HL-60/S4 (cell line): ENCODE measurements around the gene YTHDF2.
"Not testable (repeated sequence)": the region's sequence is repeated elsewhere in the genome, so short reads cannot be mapped to it uniquely, and the experiment has no call there.

Experiments used
- in situ Hi-C: fragments of 300-500 bp; cut with MboI; formaldehyde crosslinking; loops from 2 replicates; pipeline ENCODE4 v1.14.3; 2022; ENCODE audit warnings: low sequenced_read_pairs

The YTHDF2 gene

DNA sequence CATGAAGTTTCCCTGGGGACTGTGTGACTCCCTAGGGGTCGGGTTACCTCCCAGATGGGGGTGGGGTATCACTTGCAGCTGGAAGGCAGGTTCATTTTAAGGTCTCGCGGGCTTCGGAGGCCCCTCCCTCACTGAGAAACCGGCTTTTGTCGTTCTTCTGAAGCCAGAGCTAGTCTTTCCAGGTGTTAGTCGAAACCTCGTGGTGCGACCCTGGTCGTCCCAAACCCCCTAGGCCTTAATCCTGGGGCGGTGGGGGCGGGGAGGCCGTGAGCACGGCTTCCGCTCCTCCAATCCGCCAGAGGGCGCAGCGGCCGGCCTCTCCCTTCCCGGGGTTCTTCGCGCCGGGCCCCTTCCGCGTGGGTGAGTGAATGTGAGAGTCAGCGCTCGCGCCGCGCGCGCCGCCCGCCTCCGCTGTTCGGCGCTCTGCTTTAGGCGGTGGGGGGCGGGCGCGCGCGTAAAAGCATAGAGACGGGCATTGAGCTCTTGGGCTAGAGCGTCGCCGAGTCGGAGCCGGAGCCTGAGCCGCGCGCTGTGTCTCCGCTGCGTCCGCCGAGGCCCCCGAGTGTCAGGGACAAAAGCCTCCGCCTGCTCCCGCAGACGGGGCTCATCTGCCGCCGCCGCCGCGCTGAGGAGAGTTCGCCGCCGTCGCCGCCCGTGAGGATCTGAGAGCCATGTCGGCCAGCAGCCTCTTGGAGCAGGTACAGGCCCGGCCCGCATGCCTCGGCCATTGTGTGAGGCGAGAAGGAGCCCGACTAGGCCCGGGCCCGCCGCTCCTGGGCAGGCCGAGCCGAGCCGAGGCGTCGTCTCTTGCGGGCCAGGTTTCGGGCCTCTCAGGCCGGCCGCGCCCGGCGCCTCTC, at the start of gene YTHDF2:
YTHDF2 (plus strand) TSS at position 491 of the 857 bp plus-strand sequence; CDS start at position 672, 181 bp downstream.
- in situ Hi-C loops: no loop called here

DNA sequence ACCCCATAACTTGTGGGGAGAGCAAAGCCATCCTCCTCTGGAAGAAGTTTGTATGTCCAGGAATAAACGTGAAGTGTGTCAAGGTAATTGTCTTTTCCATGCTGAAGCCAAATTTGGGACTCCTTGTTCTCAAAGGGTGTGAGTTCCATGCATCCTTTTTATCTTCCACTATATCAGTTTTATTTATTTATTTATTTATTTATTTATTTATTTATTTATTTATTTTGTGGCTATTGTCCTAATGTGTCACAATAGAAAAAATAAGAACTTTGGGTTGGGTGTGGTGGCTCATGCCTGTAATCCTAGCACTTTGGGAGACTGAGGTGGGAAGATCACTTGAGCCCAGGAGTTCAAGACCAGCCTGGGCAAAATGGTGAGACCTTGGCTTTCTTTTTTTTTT, 45.1 kb upstream of the YTHDF2 start:
- in situ Hi-C loops: not testable (repeated sequence)

DNA sequence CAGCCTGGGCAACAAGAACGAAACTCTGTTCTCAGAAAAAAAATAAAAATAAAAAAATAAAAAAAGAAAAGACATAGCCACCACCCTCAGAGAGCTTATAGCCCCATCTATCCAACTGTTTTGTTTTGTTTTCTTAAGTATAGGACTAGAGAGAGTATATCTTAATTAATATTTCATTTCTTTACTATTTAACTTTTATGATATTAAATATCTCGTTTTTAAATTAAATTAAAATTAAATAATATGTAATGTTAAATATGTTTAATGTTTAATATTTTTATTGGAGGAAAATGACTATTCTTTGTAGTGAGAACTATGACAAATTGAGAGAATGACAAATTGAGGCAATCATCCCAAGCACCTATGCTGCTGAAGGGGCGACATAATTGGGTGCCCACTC, 33.1 kb upstream of the YTHDF2 start:
- in situ Hi-C loops: no loop called here

DNA sequence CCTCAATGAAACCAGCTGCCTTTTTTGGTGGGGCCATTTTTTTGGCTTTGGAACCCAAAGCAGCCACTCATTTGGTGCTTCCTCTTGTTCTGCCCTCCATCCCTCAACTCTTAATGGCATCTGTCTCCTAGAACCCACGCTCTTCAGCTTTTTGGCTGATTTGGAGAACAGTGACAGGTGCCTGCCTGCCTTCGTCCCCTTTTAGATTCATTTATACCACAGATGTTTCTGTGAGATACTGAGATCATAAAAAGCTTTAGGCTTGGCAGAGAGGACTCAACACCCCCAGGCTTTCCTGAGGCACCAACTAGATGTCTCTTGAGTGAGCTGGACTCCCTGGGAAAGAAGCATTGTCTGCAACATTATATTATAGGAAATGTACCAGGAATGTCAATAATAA, 20.4 kb upstream of the YTHDF2 start:
- in situ Hi-C loops: no loop called here

DNA sequence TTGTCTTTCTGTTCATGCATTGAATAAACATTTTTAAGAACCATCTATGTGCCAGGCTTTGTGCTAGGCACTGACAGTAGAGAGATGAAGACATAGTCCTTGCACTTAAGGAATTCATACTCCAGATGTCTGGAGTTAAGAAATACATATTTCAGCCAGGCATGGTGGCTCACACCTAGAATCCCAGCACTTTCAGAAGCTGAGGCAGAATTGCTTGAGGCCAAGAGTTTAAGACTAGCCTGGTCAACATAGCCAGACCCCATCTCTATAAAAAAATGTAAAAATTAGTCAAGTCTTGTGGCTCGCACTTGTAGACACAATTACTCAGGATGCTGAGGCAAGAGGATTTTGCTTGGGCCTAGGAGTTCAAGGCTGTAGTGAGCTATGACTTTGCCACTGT, 18.6 kb upstream of the YTHDF2 start:
- in situ Hi-C loops: no loop called here

DNA sequence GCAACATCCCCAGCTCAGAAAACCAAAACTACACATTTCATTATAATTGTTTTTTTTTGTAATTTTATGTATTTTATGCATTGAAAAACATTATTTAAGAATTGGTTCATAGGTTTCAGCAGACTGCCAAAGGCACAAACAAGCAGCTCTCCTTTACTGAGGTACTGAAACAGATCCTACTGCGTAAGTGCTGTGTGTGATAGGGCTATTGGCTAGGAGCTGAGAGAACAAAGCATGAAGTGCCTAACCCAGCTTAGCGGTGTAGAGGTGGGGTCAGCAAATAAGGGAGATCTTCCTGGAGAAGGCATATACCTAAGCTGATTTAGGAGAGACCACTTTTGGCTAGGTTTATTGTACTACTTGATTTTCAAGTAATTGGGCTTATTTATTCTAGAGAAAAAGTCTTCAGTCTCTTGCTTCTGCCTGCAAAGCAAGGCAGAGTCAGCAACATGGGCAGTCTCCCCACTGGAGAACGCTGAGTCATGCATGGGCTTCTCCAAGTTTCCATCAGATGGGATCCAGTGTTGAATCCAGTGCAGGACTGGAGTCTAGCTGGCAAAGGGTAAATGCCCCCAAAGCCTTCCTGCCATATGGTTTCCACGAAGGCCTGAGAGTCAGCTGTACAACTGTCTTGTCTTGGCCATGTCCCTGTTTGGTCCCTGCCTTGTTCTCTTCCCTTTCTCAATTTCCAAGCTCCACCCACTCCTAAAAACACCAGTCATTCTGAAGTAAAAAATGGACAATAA, 18.0 kb upstream of the YTHDF2 start:
- in situ Hi-C loops: no loop called here

DNA sequence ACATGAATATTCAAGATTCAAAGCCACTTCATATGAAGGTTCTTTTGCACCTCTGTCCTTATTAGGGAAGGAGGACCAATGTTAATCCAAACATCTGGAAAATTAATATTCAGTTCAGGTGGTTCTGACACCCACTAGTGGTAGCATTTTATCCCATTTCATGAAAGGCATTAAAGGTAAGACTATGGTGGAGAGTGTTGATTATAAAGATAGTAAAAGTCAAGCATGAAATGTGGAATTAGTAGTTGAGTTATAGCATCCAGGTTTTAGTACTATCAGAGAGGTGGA, 17.5 kb upstream of the YTHDF2 start:
- in situ Hi-C loops: no loop called here

DNA sequence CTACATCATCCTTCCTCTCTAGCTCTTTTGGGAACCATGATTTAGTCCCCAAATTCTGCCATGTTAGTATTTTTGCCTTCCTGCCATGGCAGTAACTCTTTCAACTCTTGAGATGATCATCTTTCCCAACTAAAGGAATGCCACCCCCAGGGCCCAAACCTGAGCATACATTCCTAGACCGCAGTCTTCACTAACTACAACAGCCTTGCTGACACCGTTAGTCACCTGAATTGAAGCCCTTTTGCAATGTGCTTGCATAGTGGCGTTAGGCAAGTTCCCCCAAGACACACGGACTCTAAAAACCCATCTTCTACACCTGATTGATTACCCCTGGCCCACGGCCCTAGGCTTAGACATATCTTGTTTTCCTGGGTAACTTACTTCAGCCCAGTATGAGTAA, 16.4 kb upstream of the YTHDF2 start:
- in situ Hi-C loops: no loop called here

DNA sequence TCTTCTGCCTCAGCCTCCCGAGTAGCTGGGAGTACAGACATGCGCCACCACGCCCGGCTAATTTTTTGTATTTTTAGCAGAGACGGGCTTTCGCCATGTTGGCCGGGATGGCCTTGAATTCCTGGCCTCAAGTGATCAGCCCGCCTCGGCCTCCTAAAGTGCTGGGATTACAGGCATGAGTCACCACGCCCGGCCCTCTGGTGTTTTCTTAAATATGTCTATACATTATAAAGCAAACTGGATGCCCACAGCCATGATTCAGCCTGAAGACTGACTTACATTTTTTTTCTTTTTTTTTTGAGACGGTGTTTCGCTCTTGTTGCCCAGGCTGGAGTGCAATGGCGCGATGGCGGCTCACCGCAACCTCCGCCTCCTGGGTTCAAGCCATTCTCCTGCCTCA, 14.8 kb upstream of the YTHDF2 start:
- in situ Hi-C loops: not testable (repeated sequence)

DNA sequence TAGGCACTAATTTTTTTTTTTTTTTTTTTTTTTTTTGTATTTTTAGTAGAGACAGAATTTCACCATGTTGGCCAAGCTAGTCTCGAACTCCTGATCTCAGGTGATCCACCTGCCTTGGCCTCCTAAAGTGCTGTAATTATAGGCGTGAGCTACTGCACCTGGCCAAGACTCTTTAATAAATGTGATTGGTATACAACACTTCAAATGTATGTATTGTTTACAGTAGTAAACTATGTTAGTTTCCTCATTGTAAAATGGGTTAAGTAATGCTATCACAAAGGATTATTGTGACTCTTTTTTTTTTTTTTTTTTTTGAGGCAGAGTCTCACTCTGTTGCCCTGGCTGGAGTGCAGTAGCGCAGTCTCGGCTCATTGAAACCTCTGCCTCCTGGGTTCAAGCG, 11.4 kb upstream of the YTHDF2 start:
- in situ Hi-C loops: not testable (repeated sequence)

DNA sequence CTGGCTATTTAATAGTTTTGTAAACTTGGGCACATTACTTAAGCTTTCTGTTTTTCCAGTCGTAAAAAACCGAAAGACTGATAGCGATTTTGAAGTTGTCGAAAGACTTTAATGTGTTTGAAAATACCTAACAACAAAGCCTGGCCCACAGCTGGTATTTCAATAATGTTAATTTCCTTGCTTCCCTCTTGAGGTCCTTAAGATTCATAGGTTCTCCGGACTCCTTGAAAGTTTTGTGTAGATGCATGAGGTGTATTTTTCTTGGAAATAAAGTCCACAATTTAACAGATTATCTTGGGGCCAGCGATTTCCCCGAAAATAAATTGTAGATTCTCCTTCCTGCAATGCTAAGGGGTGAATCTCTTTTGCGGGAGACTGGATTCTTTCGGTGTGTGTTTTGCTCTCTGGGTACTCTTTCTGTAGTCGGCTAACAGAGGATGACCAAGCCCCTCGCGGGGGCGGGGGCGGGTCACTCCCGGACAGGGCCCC, 735 bp upstream of the YTHDF2 start:
- in situ Hi-C loops: no loop called here

DNA sequence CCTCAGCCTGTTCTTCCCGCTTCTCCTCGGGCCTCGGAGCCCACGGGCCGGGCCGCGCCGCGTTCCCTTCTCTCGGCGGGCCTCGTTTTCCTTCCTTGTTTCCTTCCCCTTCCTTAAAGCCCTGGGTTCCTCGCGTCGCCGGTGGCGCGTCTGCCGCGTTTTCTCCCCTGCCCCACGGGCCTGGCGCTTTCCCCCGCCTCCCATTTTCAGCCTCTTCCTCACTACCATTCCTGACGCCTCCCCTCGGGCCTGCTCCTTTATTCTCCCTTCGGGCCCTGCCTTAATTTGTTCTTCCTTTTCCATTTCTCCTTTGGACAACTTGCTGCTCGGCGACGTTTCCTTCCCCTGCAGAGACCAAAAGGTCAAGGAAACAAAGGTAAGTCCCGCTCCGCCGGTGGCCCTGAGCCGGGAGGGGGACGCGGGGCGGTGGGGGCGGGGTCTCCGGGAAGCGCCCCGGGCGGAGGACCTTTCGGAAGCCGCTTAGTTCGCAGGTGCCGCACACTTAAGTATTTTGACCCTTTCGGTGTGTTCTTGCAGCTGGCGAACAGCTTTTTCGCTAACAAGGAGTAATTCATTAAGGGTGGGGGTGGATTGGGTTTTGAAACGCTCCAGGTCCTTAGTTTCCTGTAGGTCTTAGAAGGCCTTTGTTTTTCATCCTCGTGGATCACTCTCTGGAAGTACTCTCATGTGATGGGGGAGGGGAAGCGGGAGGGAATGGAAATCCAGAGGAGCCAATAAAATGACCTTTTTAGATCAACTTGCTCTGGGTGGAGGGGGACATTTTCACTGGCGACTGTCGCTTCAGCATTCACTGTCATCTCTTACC, 780 bp downstream of the YTHDF2 start:
- in situ Hi-C loops: no loop called here

DNA sequence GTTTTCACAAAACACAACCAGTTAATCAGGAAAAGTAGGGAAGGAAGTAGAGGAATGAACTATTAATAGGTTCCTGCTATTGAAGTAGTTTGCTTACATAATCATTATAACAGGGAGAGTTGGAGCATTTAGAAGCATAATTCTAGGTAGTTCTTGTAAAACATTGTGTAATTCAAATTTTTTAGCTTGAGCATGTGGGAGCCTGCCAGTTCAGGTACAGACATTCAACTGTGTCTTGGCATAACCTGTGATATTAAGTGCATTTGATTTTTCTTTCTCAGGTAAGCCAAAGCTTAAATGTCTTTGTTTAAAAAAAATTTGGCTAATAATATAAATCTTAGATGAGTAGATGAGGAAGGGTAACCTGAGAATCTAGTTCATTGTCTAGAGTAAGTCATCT, 3.4 kb downstream of the YTHDF2 start:
- in situ Hi-C loops: no loop called here

DNA sequence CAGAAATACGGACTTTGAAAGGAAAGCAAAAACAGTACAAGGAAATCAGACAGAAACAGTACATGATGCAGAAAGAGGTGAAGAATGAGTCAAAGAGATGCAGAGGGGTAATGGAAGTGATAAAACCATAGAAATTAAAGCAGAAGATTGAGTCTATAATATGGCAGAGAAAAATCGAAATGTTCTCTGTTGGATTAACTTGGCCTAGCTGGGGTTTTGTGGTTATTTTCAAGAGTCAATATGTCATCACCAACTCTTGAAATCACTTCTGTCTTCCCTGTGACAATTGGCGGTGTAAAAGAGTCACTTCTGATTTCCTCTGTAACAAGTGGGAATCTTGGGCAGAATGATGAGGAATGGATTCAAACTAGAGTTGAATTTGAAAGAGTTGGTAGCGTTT, 7.4 kb downstream of the YTHDF2 start:
- in situ Hi-C loops: no loop called here

DNA sequence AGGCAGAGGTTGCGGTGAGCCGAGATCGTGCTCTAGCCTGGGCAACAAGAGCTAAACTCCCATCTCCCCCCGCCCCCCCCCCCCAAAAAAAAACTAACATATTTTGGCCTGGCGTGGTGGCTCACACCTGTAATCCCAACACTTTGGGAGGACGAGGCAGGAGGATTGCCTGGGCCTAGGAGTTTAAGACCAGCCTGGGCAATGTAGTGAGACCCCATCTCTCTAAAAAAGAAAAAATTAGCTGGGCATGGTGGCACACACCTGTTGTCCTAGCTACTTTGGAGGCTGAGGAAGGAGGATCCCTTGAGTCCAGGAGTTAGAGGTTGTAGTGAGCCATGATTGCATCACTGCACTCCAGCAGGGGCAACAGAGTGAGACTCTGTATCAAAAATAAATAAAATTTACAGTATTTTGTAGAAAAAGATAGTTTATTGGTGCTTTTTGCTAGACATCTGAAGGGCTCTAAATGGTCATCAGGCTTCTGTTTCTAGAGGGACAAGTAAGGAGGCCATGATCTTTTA, 9.0 kb downstream of the YTHDF2 start:
- in situ Hi-C loops: no loop called here

DNA sequence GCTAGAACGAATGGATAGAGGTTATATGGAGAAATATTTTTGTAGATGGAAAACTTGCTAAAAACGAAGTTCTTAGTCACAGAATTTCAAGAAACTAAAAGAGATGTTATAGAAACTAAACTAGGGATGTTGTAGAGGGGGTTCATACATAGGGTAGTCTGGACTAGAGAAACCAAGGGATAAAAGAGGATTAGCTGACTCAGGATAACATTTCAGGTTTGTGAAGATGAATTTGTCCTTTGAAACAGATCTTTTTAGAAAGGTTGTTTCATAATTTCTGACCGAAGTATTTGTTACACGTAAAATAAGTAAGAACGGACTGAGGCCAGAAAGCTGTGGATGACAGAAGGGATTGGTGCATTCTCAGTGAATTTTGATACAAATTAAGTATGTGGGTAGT, 13.6 kb downstream of the YTHDF2 start:
- in situ Hi-C loops: no loop called here

DNA sequence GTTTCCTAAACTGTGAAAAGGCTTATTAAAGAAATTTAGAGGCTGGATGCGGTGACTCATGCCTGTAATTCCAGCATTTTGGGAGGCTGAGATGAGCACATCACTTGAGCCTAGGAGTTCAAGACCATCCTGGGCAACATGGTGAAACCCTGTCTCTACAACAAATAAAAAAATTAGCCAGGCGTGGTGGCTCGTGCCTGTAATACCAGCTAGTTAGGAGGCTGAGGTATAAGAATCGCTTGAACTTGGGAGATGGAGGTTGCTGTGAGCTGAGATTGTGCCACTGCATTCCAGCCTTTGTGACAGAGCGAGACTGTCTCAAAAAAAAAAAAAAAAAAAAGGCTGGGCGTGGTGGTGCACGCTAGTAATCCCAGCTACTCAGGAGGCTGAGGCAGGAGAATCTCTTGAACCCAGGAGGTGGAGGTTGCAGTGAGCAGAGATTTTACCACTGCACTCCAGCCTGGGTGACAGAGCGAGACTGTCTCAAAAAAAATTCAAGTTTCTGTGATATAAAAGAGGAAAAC, 14.1 kb downstream of the YTHDF2 start:
- in situ Hi-C loops: not testable (repeated sequence)

DNA sequence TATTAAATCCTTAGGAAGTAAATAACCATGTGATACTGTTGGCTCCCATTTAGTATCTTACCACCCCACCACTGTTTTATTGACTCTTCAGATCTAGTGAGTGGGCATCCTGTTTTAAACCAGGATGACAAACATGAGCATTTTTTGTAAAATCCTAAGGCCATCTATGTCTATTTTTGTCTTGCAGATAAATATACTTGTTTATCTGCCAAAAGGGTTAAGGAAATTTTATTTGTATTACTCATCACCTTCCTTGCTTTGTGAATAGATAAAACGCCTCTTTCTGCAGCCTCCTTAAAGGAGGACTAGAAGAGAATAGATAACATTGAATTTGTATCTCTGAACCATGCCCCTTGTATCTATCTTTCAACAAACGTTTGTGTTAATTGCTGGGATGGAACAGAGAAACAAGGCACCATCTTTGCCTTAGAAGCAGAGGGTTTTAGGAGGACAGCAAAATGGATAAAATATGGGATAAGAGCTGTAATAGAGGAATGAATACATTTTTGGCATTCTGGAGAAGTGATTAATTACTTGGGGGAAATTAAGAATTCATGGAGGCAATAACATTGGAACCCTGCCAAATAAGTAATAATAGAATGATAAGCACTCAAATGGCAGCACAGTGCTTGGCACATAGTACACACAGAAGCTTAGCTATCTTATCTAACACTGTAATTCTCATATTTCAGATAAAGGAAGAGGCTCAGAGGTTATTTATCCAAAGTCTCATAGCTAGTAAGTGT, 14.7 kb downstream of the YTHDF2 start:
- in situ Hi-C loops: no loop called here

DNA sequence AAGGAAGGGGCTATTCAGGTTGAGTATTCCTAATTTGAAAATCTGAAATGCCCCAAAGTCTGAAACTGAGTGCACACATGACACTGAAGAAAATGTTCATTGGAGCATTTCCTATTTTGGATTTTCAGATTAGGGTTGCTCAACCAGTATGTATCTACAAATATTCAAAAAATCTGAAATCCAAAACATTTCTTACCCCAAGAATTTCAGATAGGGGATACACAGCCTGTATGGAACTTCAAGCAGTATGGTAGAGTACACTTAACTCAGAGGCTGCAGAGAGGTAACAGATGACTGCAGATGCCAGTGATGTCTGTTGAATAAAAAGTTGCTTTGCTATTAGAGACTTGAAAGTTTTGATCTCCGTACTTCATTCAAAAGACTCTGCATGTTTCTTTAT, 19.0 kb downstream of the YTHDF2 start:
- in situ Hi-C loops: no loop called here

DNA sequence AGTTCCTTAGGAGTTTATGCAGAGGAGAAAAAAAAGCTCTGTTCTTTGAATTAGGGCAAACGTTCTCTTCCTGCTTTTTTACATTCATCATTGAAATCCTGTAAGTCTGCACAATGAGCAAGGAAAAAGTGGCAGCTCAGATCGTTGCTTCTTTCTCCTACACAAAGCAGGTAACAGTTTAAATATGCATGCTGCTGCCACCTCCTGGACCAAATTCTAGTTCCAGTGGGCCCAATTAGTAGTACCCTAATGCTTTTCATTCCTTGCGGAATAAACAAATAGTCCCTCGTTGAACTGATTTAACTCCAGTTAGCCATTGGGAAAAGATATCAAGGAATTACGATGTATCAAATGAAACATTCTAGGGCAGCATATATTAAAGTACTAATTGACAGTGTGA, 20.1 kb downstream of the YTHDF2 start:
- in situ Hi-C loops: no loop called here
